HG03025 (cell line): ENCODE results near the gene RERE.
"Not testable (repeated sequence)": the region's sequence is repeated elsewhere in the genome, so short reads cannot be mapped to it uniquely, and the experiment has no call there.

ENCODE experiments used
- ATAC-seq: cut with Tn5 transposase; IDR thresholded peaks from one replicate; pipeline ENCODE4 v1.9.1; 2021; ENCODE audit warnings: mild to moderate bottlenecking, moderate library complexity; ENCODE audit not compliant: unreplicated experiment, low FRiP score

RERE gene

DNA sequence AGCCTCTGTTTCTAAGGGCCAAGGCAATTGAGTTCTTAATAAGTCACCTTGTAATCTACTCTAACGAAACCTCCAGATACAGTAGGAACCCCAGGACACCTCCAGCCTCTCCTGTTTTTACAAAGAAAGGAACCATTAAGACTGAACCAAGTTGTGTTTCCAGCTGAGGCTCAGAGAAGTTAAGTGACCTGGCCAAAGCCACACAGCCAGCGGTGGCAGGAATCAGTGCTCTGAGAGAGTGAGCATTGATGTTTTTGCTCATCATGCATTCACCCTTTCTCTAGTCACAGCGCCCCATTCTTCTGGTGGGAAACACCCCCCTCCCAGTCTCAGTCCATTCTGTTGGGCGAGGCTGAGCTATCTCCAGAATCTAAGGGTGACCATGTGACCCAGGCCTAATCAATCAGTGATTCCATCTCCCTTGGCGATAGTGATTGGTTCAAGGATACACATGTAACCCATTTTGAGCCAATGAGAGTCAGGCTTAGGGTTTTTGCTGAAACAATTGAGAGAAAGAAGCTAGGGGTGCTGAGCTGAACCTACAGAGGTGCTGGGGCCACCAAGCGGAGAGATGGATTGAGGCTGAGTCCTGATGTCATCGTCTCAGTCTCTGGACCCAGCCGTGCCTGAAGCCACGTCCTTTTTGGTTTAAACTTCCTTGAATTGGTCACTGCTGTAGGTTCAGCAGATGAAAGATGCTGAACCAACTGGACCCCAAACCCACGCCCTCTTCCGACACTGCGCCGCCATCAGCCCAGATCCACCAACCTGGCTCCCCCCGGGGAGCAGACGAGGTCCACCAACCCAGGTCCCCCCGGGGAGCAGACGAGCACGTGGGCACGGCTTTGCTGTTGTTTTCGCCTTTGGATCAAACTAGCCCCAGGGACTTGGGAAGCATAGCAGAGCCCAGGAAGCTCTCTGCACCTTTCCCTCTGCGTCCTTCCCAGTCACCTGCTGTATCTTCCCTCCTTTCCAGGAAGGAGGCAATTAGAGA lies 28.0 kb upstream of the RERE start:
- ATAC-seq, result no peak

- ATAC-seq, result no peak
Observed at GRCh38 chr1:8844501-8845006, 27.1 kb upstream of the RERE start.

DNA sequence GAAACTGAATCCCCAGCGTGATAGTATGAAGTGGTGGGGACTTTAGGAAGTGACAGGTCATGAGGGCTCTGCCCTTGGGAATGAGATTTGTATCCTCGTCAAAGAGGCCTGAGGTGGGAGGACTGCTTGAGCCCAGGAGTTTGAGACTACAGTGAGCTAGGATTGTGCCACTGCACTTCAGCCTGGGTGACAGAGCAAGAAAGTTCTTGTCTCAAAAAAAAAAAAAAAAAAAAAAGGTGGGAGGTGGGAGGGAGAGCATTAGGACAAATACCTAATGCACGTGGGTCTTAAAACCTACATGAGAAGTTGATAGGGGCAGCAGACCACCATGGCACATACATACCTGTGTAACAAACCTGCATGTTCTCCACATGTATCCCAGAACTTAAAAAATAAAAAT lies 24.0 kb upstream of the RERE start:
- no peak for ATAC-seq

DNA sequence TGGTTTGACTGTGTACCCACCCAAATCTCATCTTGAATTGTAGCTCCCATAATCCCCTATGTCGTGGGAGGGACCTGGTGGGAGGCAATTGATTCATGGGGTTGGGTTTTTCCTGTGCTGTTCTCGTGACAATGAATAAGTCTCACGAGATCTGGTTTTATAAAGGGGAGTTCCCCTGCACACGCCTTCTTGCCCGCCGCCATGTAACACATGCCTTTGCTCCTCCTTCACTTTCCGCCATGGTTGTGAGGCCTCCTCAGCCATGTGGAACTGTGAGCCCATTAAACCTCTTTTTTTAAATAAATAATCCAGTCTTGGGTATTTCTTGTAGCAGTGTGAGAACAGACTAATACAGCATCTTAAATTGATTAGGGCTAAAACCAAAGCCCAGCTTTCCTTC lies 22.6 kb upstream of the RERE start:
- ATAC-seq, result no peak

GRCh38 chr1:8835941-8836643 lies 18.7 kb upstream of the RERE start:
- no peak for ATAC-seq

DNA sequence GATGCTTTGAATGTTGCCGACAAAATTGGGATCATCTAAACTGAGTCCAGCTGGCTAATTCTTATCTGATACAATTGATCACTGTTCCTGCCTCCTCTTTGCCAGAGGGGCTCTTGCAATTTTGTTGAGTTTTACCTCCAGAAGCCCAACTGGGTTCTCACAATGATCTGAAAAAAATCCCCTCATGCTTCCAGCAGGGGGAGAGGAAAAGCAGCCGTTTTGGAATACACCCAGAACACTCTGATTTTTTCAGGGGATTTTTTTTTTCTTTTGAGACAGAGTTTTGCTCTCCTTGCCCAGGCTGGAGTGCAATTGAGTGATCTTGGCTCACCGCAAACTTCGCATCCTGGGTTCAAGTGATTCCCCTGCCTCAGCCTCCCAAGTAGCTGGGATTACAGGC lies 13.9 kb upstream of the RERE start:
- no peak for ATAC-seq

- ATAC-seq, result not testable (repeated sequence)
Observed at GRCh38 chr1:8830732-8831131, 13.3 kb upstream of the RERE start.

GRCh38 chr1:8825985-8826481 lies 8.6 kb upstream of the RERE start:
- ATAC-seq, result no peak

- no peak for ATAC-seq
Observed at GRCh38 chr1:8823295-8823664, 5.8 kb upstream of the RERE start.

DNA sequence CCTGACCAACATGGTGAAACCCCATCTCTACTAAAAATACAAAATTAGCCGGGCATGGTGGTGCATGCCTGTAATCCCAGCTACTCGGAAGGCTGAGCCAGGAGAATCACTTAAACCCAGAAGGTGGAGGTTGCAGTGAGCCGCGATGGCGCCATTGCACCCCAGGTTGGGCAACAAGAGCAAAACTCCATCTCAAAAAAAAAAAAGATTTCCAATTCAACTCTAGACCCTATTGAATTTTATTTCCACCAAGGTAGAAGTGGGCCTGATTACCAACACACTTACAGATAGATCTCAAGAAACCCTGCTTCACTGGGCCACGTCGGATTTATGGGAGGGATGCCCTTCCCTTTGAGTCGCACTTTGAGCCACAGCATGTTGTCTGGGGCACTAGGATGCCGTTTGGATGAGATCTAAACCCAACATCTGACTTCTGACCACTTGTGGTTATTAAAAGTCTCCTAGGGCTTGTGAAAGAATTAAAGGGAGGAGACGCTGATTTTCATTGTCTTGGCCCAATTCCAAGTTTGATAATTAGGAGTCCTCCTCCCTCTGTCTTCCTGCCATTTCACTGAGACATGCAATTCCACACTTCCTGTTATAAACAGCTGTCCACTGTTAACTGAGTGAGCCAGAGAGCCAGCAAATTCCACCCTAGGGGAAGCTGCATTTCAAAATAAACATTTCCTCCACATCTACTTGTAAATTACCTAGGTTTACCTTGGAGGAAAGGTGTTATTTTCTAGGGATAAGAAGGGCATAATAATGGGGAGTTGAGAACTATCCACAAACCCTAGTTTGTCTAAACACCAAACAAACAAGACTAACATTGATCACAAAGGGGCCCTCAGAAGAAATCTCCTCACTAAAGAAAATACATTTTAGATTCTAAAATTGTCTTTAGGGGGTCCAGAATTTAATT lies 5.2 kb upstream of the RERE start:
- no peak for ATAC-seq

- ATAC-seq, result no peak
Observed at GRCh38 chr1:8821084-8821483, 3.6 kb upstream of the RERE start.

DNA sequence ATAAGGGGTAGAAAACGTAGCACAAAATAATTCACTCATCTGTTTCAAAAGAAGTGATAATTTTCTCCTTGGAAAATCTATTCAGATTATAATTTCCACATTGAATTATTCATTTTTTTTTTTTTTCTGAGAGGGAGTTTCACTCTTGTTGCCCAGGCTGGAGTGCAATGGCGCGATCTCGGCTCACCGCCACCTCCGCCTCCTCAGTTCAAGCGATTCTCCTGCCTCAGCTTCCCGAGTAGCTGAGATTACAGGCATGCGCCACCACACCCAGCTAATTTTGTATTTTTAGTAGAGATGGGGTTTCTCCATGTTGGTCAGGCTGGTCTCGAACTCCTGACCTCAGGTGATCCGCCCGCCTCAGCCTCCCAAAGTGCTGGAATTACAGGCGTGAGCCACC lies 1.3 kb upstream of the RERE start:
- not testable (repeated sequence) for ATAC-seq

- ATAC-seq, result no peak
Observed at GRCh38 chr1:8818325-8818775, 910 bp upstream of the RERE start.

DNA sequence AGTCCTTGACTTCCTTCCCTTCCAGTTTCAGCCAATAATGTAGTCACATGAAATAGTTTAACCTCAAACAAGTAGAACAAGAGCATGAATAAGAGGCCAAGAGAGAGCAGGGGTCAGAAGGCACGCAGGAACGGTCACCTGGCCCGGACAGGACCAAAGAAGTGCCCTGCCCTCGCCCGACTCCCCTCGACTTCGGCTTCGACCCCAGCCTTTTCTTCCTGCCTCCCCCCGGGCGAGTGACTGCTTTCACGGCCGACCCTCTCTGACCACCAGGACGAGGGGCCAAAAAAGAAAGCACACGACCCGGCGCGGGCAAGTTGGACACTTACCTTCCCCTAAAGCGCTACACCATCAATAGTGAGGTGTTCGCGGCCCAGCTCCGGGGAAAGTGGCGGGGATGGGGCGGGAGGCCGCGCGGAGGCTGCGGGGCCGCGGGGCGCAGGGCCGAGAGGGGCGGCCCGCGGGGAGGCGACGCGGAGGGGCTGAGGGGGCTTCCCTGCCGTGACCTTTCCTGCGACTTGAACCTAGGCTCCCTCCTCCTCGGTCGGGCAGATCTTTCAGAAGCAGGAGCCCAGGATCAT lies 519 bp downstream of the RERE start:
- ATAC-seq, result peak; percentile 16

DNA sequence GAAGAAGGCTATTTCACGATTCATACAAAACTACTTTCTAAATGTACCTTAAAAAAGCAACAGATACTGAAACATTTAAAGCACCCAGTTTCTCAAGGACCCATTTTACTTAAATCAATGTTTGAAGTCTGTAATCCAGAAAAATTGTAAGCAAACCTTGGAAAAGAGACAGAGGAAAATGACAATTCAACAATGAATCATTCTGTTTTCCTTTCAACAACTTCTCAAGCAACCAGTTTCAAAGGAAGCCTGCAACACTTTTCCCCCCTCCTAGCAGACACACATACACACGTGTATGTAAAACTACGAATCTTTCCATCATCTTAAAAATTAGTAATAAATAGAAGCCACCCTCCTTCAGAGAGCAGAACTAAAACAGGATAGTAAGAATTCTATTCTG lies 1.2 kb downstream of the RERE start:
- no peak for ATAC-seq

- ATAC-seq, result no peak
Observed at GRCh38 chr1:8815582-8816151, 1.8 kb downstream of the RERE start.

DNA sequence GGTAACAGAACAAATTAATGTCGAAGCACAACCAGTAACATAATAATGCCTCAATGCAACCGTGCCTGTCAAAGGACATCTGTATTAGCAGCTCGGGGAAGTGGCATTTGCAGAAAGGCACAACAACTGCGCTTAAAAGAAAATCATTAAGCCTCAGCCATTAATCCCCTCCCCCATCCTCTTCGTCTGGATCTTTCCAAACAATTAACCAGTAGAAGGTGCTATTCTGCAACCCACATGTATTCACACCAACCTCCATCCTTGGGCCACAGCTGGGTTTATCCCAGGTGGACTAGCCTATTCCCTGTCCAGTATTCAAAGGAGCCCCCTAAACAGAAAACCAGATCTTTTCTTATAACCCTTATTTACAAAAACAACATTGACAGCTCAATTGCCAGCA lies 2.6 kb downstream of the RERE start:
- no peak for ATAC-seq

DNA sequence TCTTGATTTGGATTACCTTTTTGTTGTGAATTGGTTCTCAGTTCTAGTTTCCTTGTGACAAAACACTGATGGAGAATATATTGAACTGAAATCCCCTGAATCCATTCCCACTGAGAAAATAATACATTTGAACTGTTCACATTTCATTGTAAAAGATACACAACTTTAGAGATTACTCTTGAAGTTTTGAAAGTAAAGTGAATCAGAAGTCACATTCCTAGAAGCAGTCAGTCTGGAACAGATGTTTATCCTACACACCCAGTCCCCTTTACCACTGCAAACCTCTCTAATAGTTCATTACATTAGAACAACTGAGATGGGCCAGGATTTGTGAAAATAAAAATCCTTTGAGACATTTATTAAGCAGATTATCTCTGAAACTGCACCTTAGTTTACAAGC lies 3.4 kb downstream of the RERE start:
- no peak for ATAC-seq

DNA sequence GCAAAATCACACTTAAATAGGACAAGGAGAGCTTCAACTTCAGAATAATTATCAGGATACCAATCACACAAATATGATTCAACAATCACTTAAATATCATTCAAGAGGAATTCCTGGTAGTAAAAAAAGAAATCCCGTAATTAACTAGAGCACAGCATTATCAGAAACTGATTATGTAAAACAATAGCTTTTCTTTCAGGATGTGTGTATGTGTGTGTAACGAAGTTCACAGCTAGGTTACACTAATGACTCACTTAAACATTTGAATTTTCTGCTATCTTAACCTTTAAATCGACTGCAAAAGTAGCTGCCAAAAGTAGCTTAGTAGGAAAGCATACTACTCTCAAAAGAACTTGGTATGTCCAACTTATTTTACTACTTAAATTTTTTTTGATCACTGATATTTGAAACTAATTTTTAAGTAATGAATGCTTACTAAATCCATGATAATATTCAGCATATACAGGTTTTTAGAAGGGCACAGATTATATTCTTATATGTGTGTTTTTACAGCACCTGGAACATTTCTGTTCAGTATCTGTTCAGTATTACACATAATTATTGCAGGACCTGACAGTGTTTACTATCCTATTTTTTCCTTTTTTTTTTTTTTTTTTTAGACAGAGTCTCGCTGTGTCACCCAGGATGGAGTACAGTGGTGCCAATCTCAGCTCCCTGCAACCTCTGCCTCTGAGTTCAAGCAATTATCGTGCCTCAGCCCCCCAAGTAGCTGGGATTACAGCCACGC lies 4.2 kb downstream of the RERE start:
- no peak for ATAC-seq
